ENCODE data around the gene KRT3.

GRCh38 chr12:52837413-52837741 is 41.5 kb upstream of the KRT3 start:
- TF ChIP-seq CTCF (IDR thresholded peaks at IDR 0.05; ENCODE audit: insufficient read depth, low read depth, low read length) (no peak), EZH2 (IDR thresholded peaks at IDR 0.05; ENCODE audit: insufficient read depth, low read length) (no peak)

Measured in astrocyte (in vitro differentiated cells and primary cell).